Renal cortex interstitium (tissue), 11 donors: ENCODE data around the gene GRID1. TPM values are rescaled to one million over a fixed set of nuclear protein-coding genes. Genes with fewer than 3 reads are reported as not detected.

Experiments used
- DNase-seq, 11 donors: peaks; one replicate each; pipeline ENCODE4 v3.0.0-alpha.2; 2013; ENCODE audit warnings: low read depth in 9 of 11, low spot score in 4 of 11; ENCODE audit errors: extremely low read depth in 1 of 11
- polyA plus RNA-seq, 3 donors: library from polyadenylated mRNA; unstranded; fragments of 120-200 nt; gene quantifications; one replicate each; pipeline ENCODE4 v1.2.1, GENCODE V29; 2013; ENCODE audit not compliant: insufficient read length in 3 of 3

GRID1 gene
- polyA plus RNA-seq, 3 donors: 1.6 to 1.8 (median 1.6) TPM

DNA sequence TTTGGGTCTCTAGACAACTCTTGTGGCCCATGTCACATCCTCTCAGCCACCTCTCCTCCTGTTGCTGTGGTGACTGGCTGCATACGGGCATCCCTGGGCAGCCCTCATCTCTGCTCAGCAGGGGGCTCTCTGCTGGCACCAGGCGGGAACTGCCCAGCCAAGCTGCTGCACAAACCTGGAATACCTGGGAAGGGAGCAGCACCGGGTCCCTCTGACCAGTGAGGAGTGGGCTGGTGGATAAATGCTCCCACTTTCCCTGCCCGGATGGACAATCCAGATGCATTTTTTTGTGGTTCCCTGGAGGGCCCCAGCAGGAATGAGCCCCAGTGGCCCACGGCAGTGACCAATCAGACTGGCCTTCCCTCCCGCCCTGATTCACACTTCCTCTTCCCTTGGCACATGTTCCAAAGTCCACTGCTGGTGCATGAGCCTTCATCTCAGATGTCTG lies 21.9 kb downstream of the GRID1 start:
- DNase-seq: no peak

DNA sequence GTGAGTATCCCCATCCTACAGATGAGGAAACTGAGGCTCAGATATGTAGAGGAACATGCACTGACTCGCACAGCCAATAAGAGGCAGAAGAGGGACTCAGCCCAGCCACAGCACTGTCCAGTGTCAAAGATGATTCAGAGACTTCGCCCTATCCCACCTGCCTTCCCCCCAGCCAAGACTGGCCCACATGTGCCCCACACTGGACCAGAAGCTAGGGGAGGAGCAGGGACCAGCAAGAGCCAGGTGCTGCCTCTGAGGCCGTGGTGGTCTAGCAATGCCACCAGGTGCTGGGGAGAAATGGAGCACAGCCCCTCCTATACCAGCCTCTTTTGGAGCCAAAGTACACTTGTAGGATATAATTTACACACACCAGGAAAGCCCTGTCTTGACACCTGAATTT lies 22.3 kb downstream of the GRID1 start:
- DNase-seq: no peak

DNA sequence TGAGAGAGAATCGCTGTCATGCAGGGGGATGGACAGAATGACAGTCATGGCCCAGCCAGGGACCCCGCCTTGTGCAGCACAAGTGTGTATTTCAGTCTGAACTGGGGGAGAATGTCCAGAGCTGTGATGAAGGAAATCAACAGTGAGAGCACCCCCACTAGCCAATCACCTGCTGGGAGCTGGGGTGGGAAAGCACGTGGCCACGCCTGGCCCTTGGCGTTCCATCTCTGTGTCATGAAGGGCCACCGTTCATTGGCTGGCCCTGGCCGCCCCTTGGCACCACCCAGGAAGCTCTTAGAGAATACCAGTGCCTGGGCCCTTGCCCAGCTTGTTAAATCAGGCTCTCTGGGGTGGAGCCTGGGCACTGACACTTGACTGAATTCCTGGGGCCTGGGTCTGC lies 22.8 kb downstream of the GRID1 start:
- no peak for DNase-seq

DNA sequence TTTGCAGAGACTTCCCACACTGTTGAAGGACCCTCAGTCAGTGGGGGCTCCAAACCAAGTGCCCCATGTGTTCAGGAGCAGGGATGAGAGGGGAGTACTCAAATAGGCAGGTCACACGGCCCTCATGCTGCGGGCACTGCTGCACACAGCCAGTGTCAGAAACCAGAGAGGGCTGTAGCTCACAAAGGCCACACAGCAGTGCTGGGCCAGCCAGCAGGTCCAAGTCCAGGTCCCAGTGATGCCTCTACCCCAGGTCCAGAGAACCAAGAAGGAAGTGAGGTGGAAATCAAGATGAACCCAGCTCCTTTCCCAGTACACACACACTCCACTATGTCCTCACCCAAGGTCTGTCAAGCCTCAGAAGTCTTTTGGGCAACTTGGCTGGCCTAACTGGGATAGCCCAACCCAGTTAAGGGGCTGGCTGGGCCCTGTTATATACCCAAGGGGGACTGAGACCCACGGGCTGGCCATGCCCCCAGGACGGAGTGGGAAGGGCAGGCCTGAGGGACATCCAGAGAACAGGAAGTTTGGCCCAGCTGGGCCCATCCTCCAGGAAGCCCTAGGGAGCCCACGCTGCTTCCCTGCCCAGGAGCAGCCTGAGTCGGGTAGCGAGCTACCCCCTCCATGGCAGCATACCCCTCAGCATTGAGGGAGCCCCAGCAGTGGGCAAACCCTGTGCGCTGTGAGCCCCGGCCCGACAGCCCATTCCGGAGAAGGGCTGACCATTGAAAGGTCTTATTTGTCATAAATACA lies 24.3 kb downstream of the GRID1 start:
- no peak for DNase-seq

DNA sequence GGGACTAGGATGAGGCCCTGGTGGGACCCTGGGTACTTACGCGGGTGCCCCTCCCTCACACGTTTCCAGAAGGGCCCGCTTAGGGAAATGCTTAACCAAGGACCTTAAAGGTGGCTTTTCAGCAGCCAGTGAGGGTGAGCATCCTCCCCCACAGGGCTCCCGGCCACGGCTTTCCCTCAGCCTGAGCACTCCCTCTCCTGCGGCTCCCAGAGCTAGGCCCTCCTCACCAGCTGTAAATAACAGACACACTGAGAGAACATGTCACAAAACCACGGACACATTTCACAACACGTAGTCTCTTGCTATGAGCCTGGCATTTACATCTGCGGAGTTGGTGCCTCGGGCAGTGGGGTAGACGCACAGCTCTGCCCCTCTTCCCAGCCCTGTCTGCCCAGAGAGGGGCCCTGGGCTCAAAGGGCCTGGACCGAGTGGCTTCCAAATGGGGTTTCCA lies 25.2 kb downstream of the GRID1 start:
- DNase-seq: no peak

DNA sequence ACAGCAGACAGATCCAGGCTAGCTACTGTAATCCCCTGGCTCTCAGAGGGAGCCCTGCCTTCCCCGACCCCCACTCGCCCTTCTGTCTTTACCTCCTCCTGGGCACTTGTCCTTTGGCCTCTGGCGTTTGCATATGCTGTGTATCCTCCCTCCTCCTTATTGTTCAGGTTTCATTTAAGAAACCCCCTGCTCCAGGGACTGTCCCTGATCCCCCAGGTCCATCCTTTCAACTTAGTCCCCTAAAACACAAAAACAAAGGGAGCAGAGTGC lies 25.7 kb downstream of the GRID1 start:
- no peak for DNase-seq

DNA sequence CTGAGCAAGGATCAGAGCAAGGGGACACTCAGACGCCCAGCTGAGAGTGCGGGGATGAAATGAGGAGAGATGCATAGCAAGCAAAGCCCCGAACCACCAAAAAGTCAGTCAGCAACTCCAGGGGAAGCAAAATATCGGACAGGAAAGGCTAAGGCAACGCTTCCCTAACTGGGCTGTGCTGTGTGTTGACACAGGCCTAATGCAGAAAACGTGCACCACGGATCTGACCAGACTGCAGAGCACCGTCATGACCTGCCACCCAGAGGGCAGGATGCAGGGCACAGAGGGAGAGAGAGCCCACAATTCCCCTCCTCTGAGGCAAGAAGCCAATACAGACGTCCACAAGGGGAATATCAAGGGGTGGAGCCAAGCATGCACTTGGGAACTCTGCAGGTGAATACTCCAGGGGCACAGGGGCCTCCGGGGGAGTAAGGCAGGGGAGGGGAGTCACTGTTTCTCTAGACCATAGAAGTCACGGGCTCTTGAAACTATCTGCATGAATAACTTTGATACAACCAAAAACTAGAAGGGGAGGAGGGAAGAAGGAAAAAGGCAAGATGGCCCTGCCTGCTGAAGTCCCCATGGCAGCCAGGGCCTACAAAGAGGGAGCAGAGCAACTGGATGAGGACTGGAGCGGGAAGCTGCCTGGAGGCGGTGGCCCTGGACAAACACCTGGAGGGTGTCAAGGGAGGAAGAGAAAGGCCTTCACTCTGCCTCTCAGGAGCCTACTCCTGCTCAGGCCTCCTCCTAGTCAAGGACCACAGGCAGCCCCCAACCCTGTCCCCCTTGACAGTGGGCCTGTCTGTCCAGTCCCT lies 26.2 kb downstream of the GRID1 start:
- no peak for DNase-seq

DNA sequence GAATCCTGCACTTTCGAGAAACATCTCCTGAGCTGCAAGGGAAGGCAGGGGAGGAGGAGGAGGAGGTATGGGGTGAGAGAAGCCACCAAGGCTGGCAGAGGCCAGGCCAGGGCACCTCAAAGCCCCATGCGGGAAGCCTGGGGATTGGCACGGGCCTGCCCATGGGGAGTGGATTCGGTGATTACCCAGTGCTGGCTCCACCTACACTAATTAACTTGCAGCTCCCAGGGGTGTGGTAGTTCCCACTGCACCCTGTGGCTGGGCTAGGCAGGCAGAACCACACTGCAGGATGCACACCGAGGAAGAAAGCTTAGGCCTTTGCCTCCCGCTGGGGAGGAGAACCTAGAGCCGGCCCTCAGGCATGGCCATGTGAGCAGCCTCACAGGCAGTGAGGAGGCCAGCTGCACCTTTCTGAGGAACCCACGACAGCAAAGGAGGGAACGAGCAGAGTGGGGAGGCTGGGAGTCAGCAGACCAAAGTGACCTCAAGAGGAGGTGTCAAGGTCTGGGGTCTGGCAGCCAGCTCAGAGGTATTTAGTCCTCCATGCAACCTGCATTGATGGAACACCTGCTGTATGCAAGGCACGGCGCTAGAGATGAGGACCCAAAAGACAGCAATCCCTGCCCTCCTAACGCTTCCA lies 27.2 kb downstream of the GRID1 start:
- no peak for DNase-seq

DNA sequence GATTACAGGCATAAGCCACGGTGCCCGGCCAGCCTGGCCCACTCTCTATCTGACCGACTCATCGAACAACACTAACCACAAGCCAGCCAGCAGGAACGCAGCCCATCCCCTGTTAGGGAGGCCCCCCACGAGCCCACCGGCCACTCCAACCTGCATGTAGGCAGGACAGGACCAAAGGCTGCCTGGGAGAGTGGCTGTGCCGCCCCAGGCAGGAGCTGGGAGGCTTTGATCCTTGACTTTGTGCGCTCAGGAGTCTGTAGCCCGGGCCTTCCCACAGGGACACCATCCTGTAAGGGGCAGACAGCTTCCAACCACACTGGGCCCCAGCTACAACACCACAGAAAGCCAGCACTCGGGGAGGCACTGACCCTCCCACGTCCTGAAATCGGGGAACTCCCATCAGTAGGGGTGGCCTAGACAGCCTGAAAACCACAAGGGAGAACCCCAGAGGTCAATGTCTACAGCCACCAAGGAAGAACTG lies 29.4 kb downstream of the GRID1 start:
- DNase-seq: no peak

DNA sequence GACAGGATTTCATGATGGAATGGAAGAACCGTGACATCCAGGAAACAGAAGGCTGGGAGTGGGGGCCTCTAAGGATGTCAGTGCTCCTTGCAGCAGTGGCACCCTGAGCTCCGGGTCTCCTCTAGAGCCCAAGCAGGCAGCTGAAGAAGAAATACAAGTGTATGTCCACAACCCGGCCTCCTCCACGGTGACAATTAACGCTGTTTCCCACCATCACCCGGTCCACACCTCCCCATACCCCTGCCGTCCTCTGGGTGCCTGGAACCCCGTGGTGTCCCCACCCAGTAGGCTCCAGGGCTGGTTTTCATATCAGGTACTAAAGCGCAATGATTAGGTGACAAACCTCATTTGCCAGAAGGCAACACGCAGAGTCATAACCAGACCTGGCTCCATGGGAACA lies 30.3 kb downstream of the GRID1 start:
- no peak for DNase-seq

DNA sequence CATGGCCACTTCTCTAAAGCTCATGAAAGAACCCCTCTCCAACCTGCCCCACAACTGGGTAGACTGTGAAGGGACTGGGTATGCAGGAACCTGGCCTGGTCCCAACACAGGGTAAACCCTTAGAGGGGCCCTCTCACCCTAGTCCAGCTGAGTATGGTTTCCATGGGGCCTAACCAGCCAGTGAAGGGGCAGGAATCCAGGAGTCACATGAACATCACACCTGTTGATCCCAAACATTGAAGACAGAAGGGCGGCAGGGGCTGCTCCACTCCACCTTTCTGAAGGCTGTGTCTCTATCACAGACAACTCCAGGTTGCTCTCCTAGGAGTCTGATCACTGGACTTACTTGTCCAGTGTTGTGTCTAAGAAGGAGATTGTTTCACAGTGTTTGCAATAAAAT lies 30.8 kb downstream of the GRID1 start:
- no peak for DNase-seq

DNA sequence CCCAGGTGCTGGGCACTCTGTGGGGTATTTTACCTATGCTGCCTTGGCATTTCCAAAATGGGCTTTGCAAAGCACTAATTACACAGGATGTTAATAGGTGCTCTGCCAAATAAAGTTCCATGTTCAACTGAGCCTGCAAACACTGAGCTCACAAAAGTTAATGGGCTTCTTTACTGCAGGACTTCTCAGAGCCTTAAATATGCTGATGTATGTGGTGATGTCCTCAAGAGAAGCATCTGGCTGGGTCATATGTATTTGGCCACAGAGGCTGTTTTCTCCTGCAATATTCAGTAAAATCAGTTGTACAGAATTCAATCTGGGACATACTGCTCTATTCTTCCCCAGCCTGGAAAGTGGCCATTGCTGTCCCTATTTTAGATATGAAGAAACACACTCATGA lies 31.3 kb downstream of the GRID1 start:
- no peak for DNase-seq

DNA sequence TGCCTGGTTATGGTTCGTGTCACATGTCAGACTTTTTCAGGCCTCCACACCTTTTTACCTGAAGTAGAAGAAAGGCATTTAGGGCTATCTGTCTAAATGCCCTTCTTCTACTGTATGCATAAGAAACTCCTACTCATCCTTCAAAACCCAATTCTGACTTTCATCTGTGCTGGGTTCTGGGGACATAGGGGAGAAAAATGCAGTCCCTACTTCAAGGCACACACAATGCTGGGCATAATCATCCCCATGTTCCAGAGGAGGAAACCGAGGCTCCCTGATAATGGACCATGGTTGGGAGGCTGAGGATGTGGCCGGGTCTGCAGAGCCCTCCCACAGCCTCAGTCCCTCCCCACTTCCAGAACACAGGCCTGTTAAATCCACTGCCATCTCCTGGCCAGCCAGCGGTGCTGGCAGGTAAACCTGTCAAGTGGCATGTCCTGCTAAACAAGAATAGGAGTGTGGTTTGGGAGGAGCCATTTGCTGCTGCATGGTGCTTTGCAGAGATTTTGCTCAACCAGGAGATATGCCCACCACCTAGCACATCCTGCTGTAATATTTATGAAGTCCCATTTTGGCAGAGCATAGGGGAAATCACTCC lies 32.0 kb downstream of the GRID1 start:
- DNase-seq: no peak

DNA sequence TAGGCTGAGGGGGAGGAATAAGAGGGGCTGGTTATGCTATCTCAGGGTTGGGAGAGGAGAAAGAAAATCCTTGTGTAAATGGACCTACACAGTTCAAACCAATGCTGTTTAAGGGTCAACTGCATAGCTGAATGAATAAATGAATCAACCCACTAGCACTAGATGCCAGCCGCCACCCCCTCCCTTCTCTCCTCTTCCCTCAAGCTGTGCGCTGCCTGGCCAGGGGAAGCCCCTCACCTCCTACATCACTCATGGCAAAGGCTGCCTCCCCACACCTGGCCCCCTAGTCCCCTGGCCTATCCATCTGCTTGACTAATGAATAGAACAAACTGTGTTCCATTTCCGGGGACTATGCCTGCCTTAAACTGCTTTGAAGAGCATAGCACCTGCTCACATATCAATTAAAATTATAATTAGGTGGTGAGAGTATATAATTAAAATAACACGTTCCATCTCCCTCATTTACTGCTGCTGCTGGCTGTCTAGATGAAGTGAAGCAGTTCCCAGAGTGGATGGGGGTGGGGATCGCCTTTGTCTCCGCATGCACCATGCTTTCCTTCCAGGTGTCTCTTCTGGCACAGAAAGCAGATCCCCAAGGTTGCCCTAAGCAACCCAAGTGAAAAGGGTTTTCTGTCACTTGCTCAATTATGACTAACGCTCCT lies 32.6 kb downstream of the GRID1 start:
- DNase-seq: no peak

DNA sequence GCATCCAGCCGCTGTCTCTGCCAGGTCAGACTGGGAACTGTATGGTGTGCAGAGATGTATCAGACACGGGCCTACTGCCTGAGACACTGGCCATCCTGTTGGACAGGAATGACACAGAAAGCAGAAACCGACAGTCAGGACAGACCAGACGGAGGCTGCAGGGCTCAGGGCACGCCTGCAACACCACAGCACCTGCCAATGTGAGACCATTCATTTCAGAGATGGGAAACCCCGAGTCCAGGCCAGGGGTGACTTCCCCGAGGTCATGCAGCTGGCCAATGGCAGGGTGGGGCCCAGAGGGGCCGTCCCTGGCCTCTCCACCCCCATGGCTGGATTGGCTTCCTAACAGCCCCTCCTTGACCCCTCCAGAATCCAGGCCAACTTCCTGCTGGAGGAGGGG lies 34.7 kb downstream of the GRID1 start:
- no peak for DNase-seq

DNA sequence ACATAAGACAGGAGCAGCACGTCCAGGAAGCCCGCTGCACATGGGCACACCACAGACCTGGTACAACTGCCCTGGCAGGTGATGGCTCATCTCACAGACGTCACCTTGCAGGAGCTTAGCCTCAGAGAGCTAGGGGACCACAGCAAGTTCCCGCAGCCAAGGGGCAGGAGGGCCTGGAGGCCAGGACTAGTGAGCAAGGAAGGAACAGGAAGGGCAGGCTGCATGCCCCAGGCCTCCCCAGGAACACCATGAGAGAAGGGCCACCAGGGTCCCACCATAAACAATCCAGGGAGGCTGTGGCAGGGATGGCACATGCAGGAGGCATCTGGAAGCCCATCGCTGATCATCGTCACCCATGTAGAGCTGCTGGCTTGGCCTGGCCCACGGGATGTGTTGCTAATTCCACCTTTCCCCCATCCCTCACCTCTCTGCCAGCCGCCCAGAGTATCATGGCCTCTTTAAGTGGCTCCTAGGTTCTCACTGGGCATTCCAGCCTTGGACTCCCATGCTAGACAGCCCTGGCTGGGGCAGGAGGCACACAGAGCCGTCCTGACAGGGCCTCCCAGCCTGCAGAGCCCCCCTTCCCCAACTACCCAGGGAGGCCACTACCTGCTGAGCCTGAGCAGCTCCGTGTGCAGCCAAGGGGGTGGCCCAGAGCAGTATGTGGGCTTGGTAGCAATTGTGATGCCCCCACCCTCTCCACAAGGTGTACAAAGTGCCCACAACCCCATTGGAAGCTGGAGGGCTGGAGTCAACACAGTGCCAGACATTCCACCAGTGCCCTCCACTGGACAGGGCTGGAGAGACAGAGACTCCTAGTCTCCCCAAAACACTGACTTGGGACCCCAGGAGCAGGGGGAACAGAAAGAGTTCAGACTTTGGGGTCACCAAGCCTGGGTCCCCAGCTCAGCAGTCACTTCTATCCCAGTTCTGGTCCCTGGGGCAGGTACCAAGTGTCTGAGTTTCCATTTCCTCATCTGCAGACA lies 35.5 kb downstream of the GRID1 start:
- no peak for DNase-seq

DNA sequence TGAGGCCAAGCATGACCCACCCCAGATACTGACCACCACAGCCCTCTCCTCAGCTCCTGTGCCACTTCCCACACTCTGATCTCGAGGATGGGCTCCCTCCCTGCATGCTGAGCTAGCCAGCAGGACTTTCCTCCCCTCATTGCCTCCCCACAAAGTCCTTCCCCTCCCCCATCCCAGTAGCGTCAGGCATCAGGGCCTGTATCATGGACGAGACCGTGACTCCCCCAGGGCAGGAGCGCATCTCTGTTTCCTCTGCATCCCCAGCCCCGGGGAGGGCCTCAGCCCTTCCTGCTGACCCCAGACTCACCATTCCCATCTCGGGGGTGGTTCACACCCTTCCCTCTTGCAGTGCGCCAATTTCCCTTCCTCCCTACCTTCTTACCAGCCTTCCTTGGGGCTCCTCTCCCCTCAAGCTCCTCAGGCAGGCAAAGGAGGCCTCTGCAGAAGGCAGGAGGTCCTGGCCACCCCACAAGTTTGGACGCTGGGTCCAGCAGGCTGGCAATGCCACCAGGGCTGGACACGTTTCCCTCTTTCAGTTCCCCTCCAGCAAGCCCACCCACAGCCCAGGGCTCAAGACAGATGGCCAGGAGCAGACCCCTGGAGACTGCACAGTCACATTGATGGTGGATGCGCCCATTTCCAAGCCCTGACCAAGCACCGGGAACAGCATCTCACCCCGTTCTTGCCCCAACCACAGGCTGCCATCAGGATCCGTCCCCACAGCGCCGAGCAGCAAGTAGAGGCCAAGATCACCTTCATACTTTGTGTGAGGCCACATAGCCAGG lies 36.5 kb downstream of the GRID1 start:
- no peak for DNase-seq
